Osteoblast (primary cell): ENCODE results near the gene POU2F1. TPM values are rescaled to one million over a fixed set of nuclear protein-coding genes. Genes with fewer than 3 reads are reported as not detected.

Experiments
- DNase-seq: peaks from one replicate; pipeline ENCODE4 v3.0.0; 2011; ENCODE audit warnings: low spot score, mixed read lengths; ENCODE audit not compliant: insufficient read length; ENCODE audit errors: missing footprints
- H2AFZ ChIP-seq: 2 replicates; pipeline ENCODE4 v1.6.0; 2011; ENCODE audit warnings: mild to moderate bottlenecking, low read length
- H3K27ac ChIP-seq: 2 replicates; pipeline ENCODE4 v1.5.1; 2011; ENCODE audit warnings: mild to moderate bottlenecking, low read depth, low read length, moderate library complexity
- H3K27me3 ChIP-seq: 2 replicates; pipeline ENCODE4 v1.6.0; 2012; ENCODE audit warnings: mild to moderate bottlenecking, control low read depth, inconsistent platforms, low read length, moderate library complexity; ENCODE audit not compliant: insufficient read depth
- H3K36me3 ChIP-seq: 2 replicates; pipeline ENCODE4 v1.5.1; 2011; ENCODE audit warnings: mild to moderate bottlenecking, low read length, control low read depth, moderate library complexity; ENCODE audit not compliant: insufficient read depth
- H3K4me1 ChIP-seq: 2 replicates; pipeline ENCODE4 v1.5.1; 2011; ENCODE audit warnings: mild to moderate bottlenecking, low read length, control low read depth, moderate library complexity; ENCODE audit not compliant: insufficient read depth
- H3K4me2 ChIP-seq: 2 replicates; pipeline ENCODE4 v1.6.0; 2011; ENCODE audit warnings: mild to moderate bottlenecking, low read length; ENCODE audit not compliant: insufficient read depth
- H3K4me3 ChIP-seq: fragments of 200-600 bp; sonication (generic); 3 replicates; pipeline ENCODE4 v1.5.1; 2012; ENCODE audit warnings: mild to moderate bottlenecking, low read length, inconsistent platforms; ENCODE audit not compliant: insufficient read depth
- H3K79me2 ChIP-seq: 2 replicates; pipeline ENCODE4 v1.6.0; 2012; ENCODE audit warnings: mild to moderate bottlenecking, low read length, control low read depth, inconsistent platforms; ENCODE audit not compliant: insufficient read depth
- H3K9me3 ChIP-seq: 2 replicates; pipeline ENCODE4 v1.5.1; 2011; ENCODE audit warnings: low read depth, low read length, control low read depth
- H4K20me1 ChIP-seq: 2 replicates; pipeline ENCODE4 v1.6.0; 2012; ENCODE audit warnings: mild to moderate bottlenecking, low read length, control low read depth; ENCODE audit not compliant: insufficient read depth
- CTCF ChIP-seq: IDR thresholded peaks from 2 replicates; pipeline ENCODE4 v1.5.1; 2011; ENCODE audit warnings: mild to moderate bottlenecking, low read depth, low read length, moderate library complexity; ENCODE audit errors: extremely low read depth
- total RNA-seq: library from RNA; depleted of rRNA; stranded (reverse); fragments of >200 nt; gene quantifications from 2 replicates; pipeline ENCODE4 v1.2.3, GENCODE V29; 2012

Gene POU2F1
- total RNA-seq, 1 donor: 11.6 TPM

- no peak for TF ChIP-seq CTCF
- peak; percentile 93 for DNase-seq
- Histone ChIP-seq H3K4me2 (peak overlapping the region; percentile 91), H3K79me2 (no peaks in the 10 kb centered on the region), H3K27me3 (no peaks in the 10 kb centered on the region), H3K4me1 (no peaks in the 10 kb centered on the region), H3K9me3 (no peaks in the 10 kb centered on the region), H2AFZ (peak overlapping the region; percentile 85), H3K27ac (no peak overlapping the region), H3K36me3 (no peaks in the 10 kb centered on the region), H4K20me1 (no peaks in the 10 kb centered on the region), H3K4me3 (peak overlapping the region; percentile 79)
These were observed 234.5 kb downstream of the POU2F1 start for GRCh38 chr1:167454894-167455785.

GRCh38 chr1:167455786-167456446 lies 235.2 kb downstream of the POU2F1 start:
- H2AFZ ChIP-seq: peak overlapping the region; percentile 70
- no peak overlapping the region for H3K27ac ChIP-seq
- H4K20me1 ChIP-seq: no peaks in the 10 kb centered on the region
- DNase-seq: no peak
- H3K36me3 ChIP-seq: no peaks in the 10 kb centered on the region
- H3K4me1 ChIP-seq: no peaks in the 10 kb centered on the region
- peak overlapping the region; percentile 91 for H3K4me2 ChIP-seq
- no peaks in the 10 kb centered on the region for H3K9me3 ChIP-seq
- H3K79me2 ChIP-seq: no peaks in the 10 kb centered on the region
- no peak for TF ChIP-seq CTCF
- H3K27me3 ChIP-seq: no peaks in the 10 kb centered on the region
- peak overlapping the region; percentile 79 for H3K4me3 ChIP-seq

- Histone ChIP-seq H3K4me2 (peak overlapping the region; percentile 91), H3K4me3 (no peak overlapping the region), H3K27me3 (no peaks in the 10 kb centered on the region), H3K36me3 (no peaks in the 10 kb centered on the region), H3K79me2 (no peaks in the 10 kb centered on the region), H3K9me3 (no peaks in the 10 kb centered on the region), H3K4me1 (no peaks in the 10 kb centered on the region), H4K20me1 (no peaks in the 10 kb centered on the region), H3K27ac (no peak overlapping the region), H2AFZ (no peak overlapping the region)
- no peak for DNase-seq
- TF ChIP-seq CTCF: no peak
These were observed 235.8 kb downstream of the POU2F1 start for GRCh38 chr1:167456524-167456923.

GRCh38 chr1:167456926-167457325 lies 236.2 kb downstream of the POU2F1 start:
- no peak for TF ChIP-seq CTCF
- H2AFZ ChIP-seq: no peak overlapping the region
- H3K4me2 ChIP-seq: no peak overlapping the region
- no peaks in the 10 kb centered on the region for H3K4me1 ChIP-seq
- H3K27ac ChIP-seq: no peak overlapping the region
- no peak overlapping the region for H3K4me3 ChIP-seq
- H3K36me3 ChIP-seq: no peaks in the 10 kb centered on the region
- H3K9me3 ChIP-seq: no peaks in the 10 kb centered on the region
- H3K79me2 ChIP-seq: no peaks in the 10 kb centered on the region
- no peak for DNase-seq
- no peaks in the 10 kb centered on the region for H3K27me3 ChIP-seq
- H4K20me1 ChIP-seq: no peaks in the 10 kb centered on the region
